ENCODE results near the gene ZNF385D.

The ZNF385D gene

DNA sequence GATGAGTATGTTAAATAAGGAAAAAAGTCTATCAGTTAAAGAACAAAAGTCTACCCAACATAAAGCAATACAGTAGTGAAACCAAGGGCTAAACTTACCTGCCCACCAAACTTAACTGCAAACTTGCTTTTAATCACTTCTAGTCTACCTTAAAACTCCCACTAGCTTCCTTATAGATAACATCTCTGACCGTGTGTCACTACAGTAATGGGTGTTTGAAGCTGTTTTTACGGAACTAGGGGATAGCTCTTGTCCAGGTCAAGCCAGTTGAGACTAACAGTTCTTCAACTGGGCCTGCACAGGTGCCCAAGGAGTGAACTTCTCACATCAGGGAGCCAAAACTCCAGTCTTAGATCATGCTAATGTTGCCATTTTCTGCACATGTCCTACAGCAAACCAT is 132.3 kb downstream of the ZNF385D start:
- H3K4me3 ChIP-seq (ENCODE audit: low read depth, low read length): no peak overlapping the region

DNA sequence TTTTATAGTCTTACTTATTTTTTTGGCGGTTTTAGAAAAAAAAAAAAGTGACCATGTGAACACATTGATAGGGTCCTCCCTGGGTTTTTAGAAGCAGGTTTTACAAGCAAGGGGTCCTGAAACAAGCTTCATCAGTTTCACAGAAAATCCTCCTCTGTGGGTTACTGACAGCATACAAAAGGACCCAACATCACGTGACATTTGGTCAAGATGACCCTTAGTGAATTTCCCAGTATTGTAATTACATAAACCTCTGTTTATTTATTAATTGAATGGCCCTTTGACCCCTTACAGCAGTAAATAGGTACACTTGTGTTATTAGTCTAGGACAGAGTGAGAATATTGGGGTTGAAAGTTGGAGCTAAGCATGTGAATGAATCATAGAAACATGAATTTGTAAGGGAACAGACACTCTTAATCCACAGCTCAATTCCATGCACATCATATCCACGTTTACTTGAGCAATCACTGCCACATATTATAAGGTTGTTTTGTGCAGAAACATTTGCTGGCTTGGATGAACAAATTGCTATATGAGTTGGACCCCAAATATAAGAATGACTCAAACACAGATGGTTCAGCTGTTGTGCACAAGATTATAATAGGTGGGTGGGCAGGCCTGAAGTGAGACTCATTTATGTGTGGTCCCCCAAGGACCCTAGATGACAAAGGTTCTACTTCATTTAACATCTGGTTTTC is 137.5 kb downstream of the ZNF385D start:
- H3K4me3 ChIP-seq (ENCODE audit: low read depth, low read length): no peak overlapping the region

- no peak overlapping the region for H3K4me3 ChIP-seq (ENCODE audit: low read depth, low read length)
These were observed 149.8 kb downstream of the ZNF385D start for GRCh38 chr3:21601178-21601577.

DNA sequence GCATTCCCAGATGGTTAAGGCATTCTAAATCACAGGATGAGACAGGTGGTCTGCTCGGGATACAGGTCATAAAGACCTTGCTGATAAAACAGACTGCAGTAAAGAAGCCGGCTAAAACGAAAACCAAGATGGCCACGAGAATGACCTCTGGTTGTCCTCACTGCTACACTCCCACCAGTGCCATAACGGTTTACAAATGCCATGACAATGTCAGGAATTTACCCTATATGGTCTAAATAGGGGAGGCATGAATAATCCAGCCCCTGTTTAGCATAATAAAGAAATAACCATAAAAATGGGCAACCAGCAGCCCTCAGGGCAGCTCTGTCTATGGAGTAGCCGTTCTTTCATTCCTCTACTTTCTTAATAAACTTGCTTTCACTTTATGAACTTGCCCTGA is 151.1 kb downstream of the ZNF385D start:
- H3K4me3 ChIP-seq (ENCODE audit: low read depth, low read length): no peak overlapping the region

GRCh38 chr3:21592828-21593227 is 158.2 kb downstream of the ZNF385D start:
- no peak overlapping the region for H3K4me3 ChIP-seq (ENCODE audit: low read depth, low read length)

DNA sequence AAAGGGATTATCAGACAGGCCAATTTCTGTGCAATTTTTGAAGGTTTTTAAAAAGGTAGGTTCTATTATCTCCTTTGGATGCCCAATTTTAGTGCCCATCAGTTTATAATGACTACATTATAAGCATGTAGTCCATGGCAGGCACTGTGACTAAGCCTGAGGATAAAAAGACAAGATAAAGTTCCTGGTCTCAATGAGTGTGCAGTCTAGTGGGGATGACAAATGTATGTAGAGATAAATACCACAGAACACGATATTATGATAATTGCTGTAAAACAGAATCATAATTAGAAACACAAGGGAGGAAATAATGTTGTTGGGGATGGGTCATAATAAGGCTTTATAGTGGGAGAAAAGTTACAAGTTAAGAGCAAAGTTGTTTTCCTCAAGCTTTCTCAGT is 163.1 kb downstream of the ZNF385D start:
- no peak overlapping the region for H3K4me3 ChIP-seq (ENCODE audit: low read depth, low read length)

DNA sequence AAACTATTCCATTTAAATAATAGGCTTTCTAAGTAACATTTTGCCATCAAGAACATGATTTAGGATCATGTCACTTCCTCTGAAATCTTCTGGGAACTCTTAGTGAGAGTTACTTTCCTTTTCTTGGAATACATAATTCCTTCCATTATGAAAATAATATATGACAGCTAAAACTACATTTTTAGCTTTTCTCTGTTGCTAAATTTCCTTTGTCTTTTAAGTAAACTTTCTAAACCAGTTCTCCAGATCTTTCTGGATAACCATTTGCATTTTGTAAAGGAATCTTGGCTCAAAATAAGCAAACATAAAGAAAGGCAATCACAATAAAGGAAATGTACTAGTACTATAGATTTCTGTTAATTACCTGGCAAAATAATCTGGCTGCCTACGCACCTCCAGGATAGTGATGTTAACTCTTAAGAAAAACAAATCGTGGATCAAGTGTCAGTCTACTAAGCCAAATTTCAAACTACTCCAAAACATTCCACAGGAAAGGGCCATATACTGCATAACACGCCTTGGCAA is 165.7 kb downstream of the ZNF385D start:
- no peak overlapping the region for H3K4me3 ChIP-seq (ENCODE audit: low read depth, low read length)

- H3K4me3 ChIP-seq (ENCODE audit: low read depth, low read length): no peak overlapping the region
These were observed 177.7 kb downstream of the ZNF385D start for GRCh38 chr3:21573291-21573690.

GRCh38 chr3:21564531-21564930 is 186.5 kb downstream of the ZNF385D start:
- H3K4me3 ChIP-seq (ENCODE audit: low read depth, low read length): no peak overlapping the region

DNA sequence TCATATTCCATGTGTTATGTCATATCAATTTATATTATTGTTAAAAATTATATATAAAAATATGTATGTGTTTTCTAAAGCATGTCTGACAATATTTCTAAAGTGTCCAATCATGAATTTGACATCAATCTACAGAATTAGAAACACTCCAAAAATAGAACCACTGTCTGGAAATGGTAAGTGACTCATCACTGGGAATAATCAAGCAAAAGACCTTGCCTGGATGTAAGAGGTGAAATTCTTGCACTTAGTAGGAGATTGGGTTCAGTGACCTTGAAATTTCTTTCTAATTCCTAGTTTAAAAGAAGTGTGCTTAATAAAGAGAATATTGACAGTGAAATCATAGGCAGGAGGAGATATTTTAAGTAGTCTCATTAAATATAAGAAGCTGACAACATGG is 188.8 kb downstream of the ZNF385D start:
- no peak overlapping the region for H3K4me3 ChIP-seq (ENCODE audit: low read depth, low read length)

DNA sequence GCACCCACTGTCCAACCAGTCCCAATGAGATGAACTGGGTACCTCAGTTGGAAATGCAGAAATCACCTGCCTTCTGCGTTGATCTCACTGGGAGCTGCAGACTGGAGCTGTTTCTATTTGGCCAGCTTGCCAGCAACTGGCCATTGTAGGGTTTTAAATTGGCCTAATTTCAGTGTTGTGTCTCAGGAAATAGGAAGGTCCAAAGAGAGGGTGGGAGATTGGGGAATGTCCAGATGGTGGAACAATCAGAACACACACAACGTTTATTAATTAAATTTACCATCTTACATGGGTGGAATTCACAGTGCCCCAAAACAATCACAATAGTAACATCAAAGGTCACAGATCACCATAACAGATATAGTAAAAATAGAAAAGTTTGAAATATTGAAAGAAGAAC is 189.5 kb downstream of the ZNF385D start:
- no peak overlapping the region for H3K4me3 ChIP-seq (ENCODE audit: low read depth, low read length)

GRCh38 chr3:21551019-21551418 is 200.0 kb downstream of the ZNF385D start:
- H3K4me3 ChIP-seq (ENCODE audit: low read depth, low read length): no peak overlapping the region

DNA sequence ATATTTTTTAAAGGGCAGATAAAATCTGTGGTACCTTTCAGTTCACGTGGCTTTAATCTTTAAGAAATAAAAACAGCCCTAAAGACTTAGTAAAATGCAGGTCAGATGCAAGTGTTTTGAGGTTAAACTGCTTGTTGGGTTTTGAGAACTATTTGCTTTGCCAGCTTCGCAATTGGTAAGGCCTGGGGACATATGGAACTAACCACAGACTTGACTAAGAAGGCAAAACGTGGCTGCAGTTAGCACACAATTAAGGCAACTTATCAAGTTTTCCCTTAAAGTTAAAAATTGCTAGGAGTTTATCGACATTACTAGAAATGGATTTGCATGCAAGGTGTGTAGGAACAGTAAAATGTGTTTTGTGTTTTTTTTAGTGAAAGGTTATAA is 206.9 kb downstream of the ZNF385D start:
- peak overlapping the region; percentile 15 for H3K4me3 ChIP-seq (ENCODE audit: low read depth, low read length)

GRCh38 chr3:21543380-21544075 is 207.5 kb downstream of the ZNF385D start:
- peak overlapping the region; percentile 15 for H3K4me3 ChIP-seq (ENCODE audit: low read depth, low read length)

- H3K4me3 ChIP-seq (ENCODE audit: low read depth, low read length): peak overlapping the region; percentile 15
These were observed 208.2 kb downstream of the ZNF385D start for GRCh38 chr3:21542656-21543379.

GRCh38 chr3:21540265-21540664 is 210.7 kb downstream of the ZNF385D start:
- no peak overlapping the region for H3K4me3 ChIP-seq (ENCODE audit: low read depth, low read length)

DNA sequence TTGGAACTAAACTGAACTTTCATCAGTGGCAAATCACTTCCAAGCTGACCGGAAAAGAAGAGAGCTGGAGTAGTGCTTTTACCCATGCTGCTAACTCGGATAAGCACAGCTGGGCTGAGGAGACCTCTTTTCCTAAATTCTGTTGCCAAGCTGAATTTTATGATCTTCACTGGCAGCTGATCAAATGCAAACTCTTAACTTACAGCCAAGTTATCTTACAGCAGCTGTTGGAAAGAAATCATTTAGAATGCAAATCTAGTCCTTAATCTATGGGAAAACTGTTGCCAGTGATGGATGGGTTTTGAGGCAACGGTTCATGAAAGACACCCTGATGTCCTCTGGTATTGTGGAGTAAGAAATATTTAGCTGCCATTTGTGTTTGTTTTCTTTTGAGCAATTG is 216.5 kb downstream of the ZNF385D start:
- no peak overlapping the region for H3K4me3 ChIP-seq (ENCODE audit: low read depth, low read length)

DNA sequence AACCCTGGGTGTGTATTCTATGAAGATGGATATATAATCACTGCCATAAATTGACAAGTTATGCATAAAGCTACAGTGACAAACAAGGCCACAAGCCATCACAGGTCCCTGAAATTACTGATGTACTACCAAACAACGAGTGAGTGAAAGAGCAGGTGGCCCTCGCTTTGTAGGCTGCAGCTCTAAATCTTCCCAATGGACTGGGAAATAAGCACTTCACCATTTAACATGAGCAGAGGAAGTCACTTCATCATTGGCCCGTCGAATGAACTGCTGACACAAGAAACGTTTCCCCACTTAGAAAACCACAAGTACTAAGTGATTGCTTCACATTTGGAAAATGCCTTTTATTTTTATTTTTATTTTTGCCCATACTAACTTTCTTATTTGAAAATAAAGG is 218.0 kb downstream of the ZNF385D start:
- H3K4me3 ChIP-seq (ENCODE audit: low read depth, low read length): no peak overlapping the region

GRCh38 chr3:21531909-21532308 is 219.1 kb downstream of the ZNF385D start:
- H3K4me3 ChIP-seq (ENCODE audit: low read depth, low read length): no peak overlapping the region

GRCh38 chr3:21528291-21528995 is 222.6 kb downstream of the ZNF385D start:
- no peak overlapping the region for H3K4me3 ChIP-seq (ENCODE audit: low read depth, low read length)

DNA sequence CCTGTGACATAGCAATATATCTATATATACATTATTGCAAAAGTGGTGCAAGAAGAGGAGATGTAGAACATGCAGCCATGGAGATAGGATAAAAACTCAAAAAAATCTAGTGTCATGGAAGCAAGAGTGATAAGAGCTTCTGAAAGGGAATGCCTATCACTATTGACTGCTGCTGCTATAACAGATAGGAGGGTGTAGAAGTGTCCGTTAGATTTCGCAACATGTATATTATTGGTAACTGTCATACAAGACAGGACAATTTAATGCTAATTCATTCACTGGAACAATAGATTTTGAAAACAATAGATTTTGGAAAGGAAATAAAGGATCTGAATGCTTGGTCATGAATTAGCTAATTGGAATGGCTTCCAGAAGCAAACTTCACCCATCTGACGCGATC is 224.5 kb downstream of the ZNF385D start:
- H3K4me3 ChIP-seq (ENCODE audit: low read depth, low read length): no peak overlapping the region

All from iPS-11a (cell line).